Stimulated activated CD8-positive, alpha-beta memory T cell treated with anti-CD3 and anti-CD28 coated beads, Interleukin-12 subunit alpha, Interleukin-12 subunit beta, amount 100 ng/mL, for 4 hours (primary cell): Measurements from ENCODE around the gene NEK1.
"Not testable (repeated sequence)": the region's sequence is repeated elsewhere in the genome, so short reads cannot be mapped to it uniquely, and the experiment has no call there.

ENCODE experiments used
- DNase-seq: peaks from one replicate; pipeline ENCODE4 v3.0.0-alpha.2; 2020; ENCODE audit warnings: low read depth

Gene NEK1

GRCh38 chr4:169492436-169493163 lies 119.8 kb downstream of the NEK1 start:
- no peak for DNase-seq

- no peak for DNase-seq
Measured at GRCh38 chr4:169491211-169491610, 121.2 kb downstream of the NEK1 start.

GRCh38 chr4:169489306-169489705 lies 123.1 kb downstream of the NEK1 start:
- no peak for DNase-seq

- DNase-seq = no peak
Measured at GRCh38 chr4:169485791-169486742, 126.3 kb downstream of the NEK1 start.

GRCh38 chr4:169485086-169485485 lies 127.3 kb downstream of the NEK1 start:
- DNase-seq = no peak

GRCh38 chr4:169484485-169484884 lies 127.9 kb downstream of the NEK1 start:
- no peak for DNase-seq

GRCh38 chr4:169464080-169464479 lies 148.3 kb downstream of the NEK1 start:
- no peak for DNase-seq

- no peak for DNase-seq
Measured at GRCh38 chr4:169460081-169460480, 152.3 kb downstream of the NEK1 start.

- no peak for DNase-seq
Measured at GRCh38 chr4:169458575-169458974, 153.8 kb downstream of the NEK1 start.

GRCh38 chr4:169452644-169453043 lies 159.7 kb downstream of the NEK1 start:
- DNase-seq = not testable (repeated sequence)

- DNase-seq = not testable (repeated sequence)
Measured at GRCh38 chr4:169448935-169449334, 163.4 kb downstream of the NEK1 start.

- no peak for DNase-seq
Measured at GRCh38 chr4:169446824-169447223, 165.6 kb downstream of the NEK1 start.

GRCh38 chr4:169443748-169444147 lies 168.6 kb downstream of the NEK1 start:
- no peak for DNase-seq

GRCh38 chr4:169440446-169440845 lies 171.9 kb downstream of the NEK1 start:
- no peak for DNase-seq

GRCh38 chr4:169439244-169439643 lies 173.1 kb downstream of the NEK1 start:
- DNase-seq = no peak

GRCh38 chr4:169438057-169438480 lies 174.3 kb downstream of the NEK1 start:
- no peak for DNase-seq

- DNase-seq = no peak
Measured at GRCh38 chr4:169437299-169438047, 174.9 kb downstream of the NEK1 start.

GRCh38 chr4:169436734-169437133 lies 175.6 kb downstream of the NEK1 start:
- no peak for DNase-seq

GRCh38 chr4:169428376-169428775 lies 184.0 kb downstream of the NEK1 start:
- no peak for DNase-seq

GRCh38 chr4:169427727-169428126 lies 184.7 kb downstream of the NEK1 start:
- not testable (repeated sequence) for DNase-seq

- no peak for DNase-seq
Measured at GRCh38 chr4:169420291-169420690, 192.1 kb downstream of the NEK1 start.

GRCh38 chr4:169418846-169419245 lies 193.5 kb downstream of the NEK1 start:
- DNase-seq = no peak
